HEK293T (cell line): ENCODE results near the gene CD28.

Source experiments
- BHLHE40 ChIP-seq: fragments of 450-650 bp; IDR thresholded peaks from 2 replicates; pipeline ENCODE4 v1.6.1; 2016; ENCODE audit warnings: mild to moderate bottlenecking, moderate library complexity, borderline replicate concordance
- CTBP1 ChIP-seq: fragments of 450-650 bp; IDR thresholded peaks from 2 replicates; pipeline ENCODE4 v1.6.1; 2016; ENCODE audit warnings: borderline replicate concordance
- FOXA1 ChIP-seq: fragments of 450-650 bp; IDR thresholded peaks from 2 replicates; pipeline ENCODE4 v1.6.1; 2016; ENCODE audit warnings: mild to moderate bottlenecking
- L3MBTL2 ChIP-seq: fragments of 450-650 bp; conservative IDR thresholded peaks from 2 replicates; pipeline ENCODE4 v1.6.1; 2016; ENCODE audit warnings: mild to moderate bottlenecking
- NFRKB ChIP-seq: fragments of 450-650 bp; IDR thresholded peaks from 2 replicates; pipeline ENCODE4 v1.6.1; 2016; ENCODE audit warnings: mild to moderate bottlenecking, moderate library complexity
- SP1 ChIP-seq: fragments of 450-650 bp; IDR thresholded peaks from 2 replicates; pipeline ENCODE4 v1.6.1; 2017
- SUZ12 ChIP-seq: fragments of 450-650 bp; IDR thresholded peaks from 2 replicates; pipeline ENCODE4 v1.6.1; 2016; ENCODE audit warnings: mild to moderate bottlenecking
- ZNF384 ChIP-seq: fragments of 450-650 bp; IDR thresholded peaks from 2 replicates; pipeline ENCODE4 v1.6.1; 2016

GRCh38 chr2:203685789-203686420, 20.5 kb upstream of the CD28 start:
- TF ChIP-seq FOXA1 (no peak), NFRKB (no peak), CTBP1 (no peak), SP1 (no peak), L3MBTL2 (no peak), ZNF384 (no peak), BHLHE40 (no peak), SUZ12 (no peak)
